Type B pancreatic cell (in vitro differentiated cells): Measurements from ENCODE around the gene DPF3. TPM values are rescaled to one million over a fixed set of nuclear protein-coding genes. Genes with fewer than 3 reads are reported as not detected.

Experiments used
- DNase-seq: peaks from one replicate; pipeline ENCODE4 v3.0.0; 2021; ENCODE audit warnings: mixed read lengths; ENCODE audit not compliant: unreplicated experiment; ENCODE audit errors: extremely low spot score
- H3K27ac Mint-ChIP-seq: 2 replicates; pipeline ENCODE4 v1.8.0; 2021; ENCODE audit warnings: mild to moderate bottlenecking, mixed read lengths
- H3K27me3 Mint-ChIP-seq: 2 replicates; pipeline ENCODE4 v1.8.0; 2021; ENCODE audit warnings: mixed read lengths
- H3K36me3 Mint-ChIP-seq: 2 replicates; pipeline ENCODE4 v1.8.0; 2021; ENCODE audit warnings: mixed read lengths
- H3K4me1 Mint-ChIP-seq: one replicate; pipeline ENCODE4 v1.8.0; 2021; ENCODE audit warnings: mixed read lengths; ENCODE audit not compliant: unreplicated experiment
- H3K4me3 Mint-ChIP-seq: 2 replicates; pipeline ENCODE4 v1.8.0; 2021; ENCODE audit warnings: mild to moderate bottlenecking, mixed read lengths
- H3K9me3 Mint-ChIP-seq: 2 replicates; pipeline ENCODE4 v1.8.0; 2021; ENCODE audit warnings: mixed read lengths
- CTCF ChIP-seq: fragments of 200-600 bp; sonication (generic); conservative IDR thresholded peaks from 2 replicates; pipeline ENCODE4 v1.5.0; 2021; ENCODE audit warnings: antibody characterized with exemption, mild to moderate bottlenecking
- total RNA-seq: library from RNA; stranded (reverse); gene quantifications from 2 replicates; pipeline ENCODE4 v1.2.1, GENCODE V29; 2021; ENCODE audit warnings: low replicate concordance

DPF3 gene
- total RNA-seq, 1 donor from 2014 or later: 4.5 TPM

DNA sequence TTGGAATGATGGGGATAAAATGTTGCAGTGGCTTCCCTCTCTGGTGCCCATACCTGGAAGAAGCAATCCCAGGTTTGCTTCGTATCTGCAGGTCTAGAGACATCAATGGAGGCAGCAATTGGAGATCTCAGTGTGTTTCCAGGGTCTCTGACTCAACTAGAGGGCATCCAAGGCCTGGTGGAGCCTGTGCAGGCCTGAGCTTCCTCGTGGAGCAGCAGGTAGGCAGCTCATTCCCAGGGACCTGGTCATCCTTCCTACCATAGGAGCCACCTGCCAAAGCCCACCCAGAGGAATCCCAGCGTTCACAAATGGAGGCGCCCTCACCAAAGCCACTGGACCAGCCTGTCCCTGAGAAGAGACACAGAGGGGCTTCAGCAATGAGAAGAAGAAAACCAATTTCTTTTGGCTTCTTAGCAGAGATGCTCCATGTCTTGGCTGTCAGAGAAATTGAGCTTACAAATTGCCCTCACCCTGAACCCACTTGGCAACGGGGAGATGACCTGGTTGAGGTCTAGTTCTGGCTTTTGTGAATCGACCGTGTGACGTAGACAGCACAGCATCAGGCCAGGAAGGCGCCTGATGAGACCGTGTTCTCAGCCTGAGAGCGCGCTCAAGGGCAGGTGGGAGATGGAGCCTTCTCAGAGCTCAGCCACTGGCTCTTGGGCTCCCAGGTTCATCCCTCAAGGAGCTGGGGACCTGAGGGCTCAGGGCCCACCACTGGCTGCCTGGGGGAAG lies 283.6 kb downstream of the DPF3 start:
- H3K27me3 Mint-ChIP-seq: peaks cover 4% of the 10 kb centered on the region
- H3K36me3 Mint-ChIP-seq: no peaks in the 10 kb centered on the region
- no peak overlapping the region for H3K27ac Mint-ChIP-seq
- peak; percentile 53 for DNase-seq
- peaks cover 6% of the 10 kb centered on the region for H3K9me3 Mint-ChIP-seq
- no peak for TF ChIP-seq CTCF
- H3K4me1 Mint-ChIP-seq: peaks cover 22% of the 10 kb centered on the region
- no peak overlapping the region for H3K4me3 Mint-ChIP-seq

- peaks cover 4% of the 10 kb centered on the region for H3K27me3 Mint-ChIP-seq
- H3K9me3 Mint-ChIP-seq: peaks cover 6% of the 10 kb centered on the region
- H3K36me3 Mint-ChIP-seq: no peaks in the 10 kb centered on the region
- H3K4me1 Mint-ChIP-seq: peaks cover 24% of the 10 kb centered on the region
- DNase-seq: peak; percentile 37
- no peak overlapping the region for H3K27ac Mint-ChIP-seq
- no peak for TF ChIP-seq CTCF
- no peak overlapping the region for H3K4me3 Mint-ChIP-seq
These were observed 284.5 kb downstream of the DPF3 start for GRCh38 chr14:72609205-72609916.

GRCh38 chr14:72608391-72609204 lies 285.3 kb downstream of the DPF3 start:
- peaks cover 4% of the 10 kb centered on the region for H3K27me3 Mint-ChIP-seq
- no peak overlapping the region for H3K27ac Mint-ChIP-seq
- no peak for TF ChIP-seq CTCF
- no peak overlapping the region for H3K4me3 Mint-ChIP-seq
- peaks cover 6% of the 10 kb centered on the region for H3K9me3 Mint-ChIP-seq
- DNase-seq: peak; percentile 27
- H3K36me3 Mint-ChIP-seq: no peaks in the 10 kb centered on the region
- H3K4me1 Mint-ChIP-seq: peaks cover 20% of the 10 kb centered on the region

DNA sequence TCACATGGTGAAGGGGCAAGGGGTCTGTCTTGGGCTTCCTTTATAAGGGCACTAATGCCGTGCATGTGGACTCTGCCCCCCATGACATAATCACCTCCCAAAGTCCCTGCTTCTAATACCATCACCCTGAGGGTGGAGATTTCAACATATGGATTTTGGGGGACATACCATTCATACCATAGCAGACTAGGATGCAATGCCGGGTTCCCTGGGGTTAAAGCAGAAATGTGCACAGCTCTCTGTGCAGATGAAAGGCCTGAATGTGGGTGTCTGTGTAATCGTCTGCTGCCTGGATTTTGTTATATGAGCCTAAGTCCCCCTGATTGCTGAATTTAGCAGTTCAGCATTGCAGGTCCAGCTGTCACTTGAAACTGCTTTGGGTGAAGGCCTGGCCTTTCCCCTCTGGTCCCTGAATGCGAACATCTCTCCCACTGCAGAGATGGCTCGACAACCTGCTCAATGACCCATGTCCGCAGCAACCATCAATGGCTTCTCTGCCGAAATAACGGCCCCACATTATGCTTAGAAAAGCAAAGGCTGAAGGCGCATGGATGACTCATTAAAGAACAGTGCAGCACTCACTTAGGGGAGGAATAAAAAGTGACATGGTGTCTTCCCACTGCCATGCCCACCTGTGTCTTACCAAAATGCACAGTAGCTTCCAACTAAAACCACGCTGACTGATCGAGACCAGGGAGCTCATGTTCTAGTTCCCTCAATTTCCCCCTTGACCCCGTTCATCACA lies 286.3 kb downstream of the DPF3 start:
- Mint-ChIP-seq H3K4me3 (no peak overlapping the region), H3K27me3 (peaks cover 4% of the 10 kb centered on the region), H3K9me3 (peaks cover 6% of the 10 kb centered on the region), H3K4me1 (peaks cover 17% of the 10 kb centered on the region), H3K36me3 (no peaks in the 10 kb centered on the region), H3K27ac (no peak overlapping the region)
- peak; percentile 36 for DNase-seq
- TF ChIP-seq CTCF: no peak

- peaks cover 6% of the 10 kb centered on the region for H3K9me3 Mint-ChIP-seq
- H3K4me1 Mint-ChIP-seq: peaks cover 17% of the 10 kb centered on the region
- no peak for TF ChIP-seq CTCF
- H3K36me3 Mint-ChIP-seq: no peaks in the 10 kb centered on the region
- no peak overlapping the region for H3K27ac Mint-ChIP-seq
- H3K4me3 Mint-ChIP-seq: no peak overlapping the region
- H3K27me3 Mint-ChIP-seq: peaks cover 5% of the 10 kb centered on the region
- DNase-seq: no peak
These were observed 287.0 kb downstream of the DPF3 start for GRCh38 chr14:72606879-72607278.
